ENCODE data around the gene PER2.
"Not testable (repeated sequence)": the region's sequence is repeated elsewhere in the genome, so short reads cannot be mapped to it uniquely, and the experiment has no call there.

The PER2 gene

GRCh38 chr2:238287737-238288649 lies at the start of gene PER2:
PER2 (minus strand) TSS chr2:238288610; CDS start chr2:238277936, 10,674 bp downstream.
- peak; percentile 69 for DNase-seq (ENCODE audit: low read depth, low spot score)
- ChIA-PET POLR2A (no interaction called here), CTCF (interaction anchor here (0.9 to 3.0 kb wide), 8 partner anchors 9 to 32 kb away, joined by 3 to 20 read pairs (median 3); no protein-coding TSS in a partner anchor)
- H3K4me3 ChIP-seq (ENCODE audit: low read depth, low read length): peak within 1 kb of the TSS; percentile 83
- peak; percentile 21 for TF ChIP-seq CTCF (IDR thresholded peaks at IDR 0.05; ENCODE audit: insufficient read depth, low read length, missing control alignments)

- H3K4me3 ChIP-seq (ENCODE audit: low read depth, low read length): no peak overlapping the region
- POLR2A ChIA-PET: interaction anchor here (0.5 kb wide), 1 partner anchor 33 kb away, joined by 3 read pairs; no protein-coding TSS in a partner anchor
- no peak for TF ChIP-seq CTCF (IDR thresholded peaks at IDR 0.05; ENCODE audit: insufficient read depth, low read length, missing control alignments)
- DNase-seq (ENCODE audit: low read depth, low spot score): no peak
- CTCF ChIA-PET: interaction anchor here (1.1 to 1.6 kb wide), 2 partner anchors 8 to 20 kb away, joined by 3 to 4 read pairs; no protein-coding TSS in a partner anchor
These were observed 49.4 kb upstream of the PER2 start for GRCh38 chr2:238337846-238338245.

GRCh38 chr2:238336793-238337444 lies 48.5 kb upstream of the PER2 start:
- DNase-seq (ENCODE audit: low read depth, low spot score): no peak
- H3K4me3 ChIP-seq (ENCODE audit: low read depth, low read length): no peak overlapping the region
- POLR2A ChIA-PET: interaction anchor here (0.5 kb wide), 1 partner anchor 34 kb away, joined by 3 read pairs; no protein-coding TSS in a partner anchor
- CTCF ChIA-PET: interaction anchor here (1.0 to 1.4 kb wide), 3 partner anchors 8 to 21 kb away, joined by 3 to 4 read pairs (median 3); no protein-coding TSS in a partner anchor
- TF ChIP-seq CTCF (IDR thresholded peaks at IDR 0.05; ENCODE audit: insufficient read depth, low read length, missing control alignments): no peak

GRCh38 chr2:238336151-238336550 lies 47.7 kb upstream of the PER2 start:
- CTCF ChIA-PET: interaction anchor here (1.0 to 1.4 kb wide), 3 partner anchors 8 to 22 kb away, joined by 3 to 4 read pairs (median 3); no protein-coding TSS in a partner anchor
- no peak for DNase-seq (ENCODE audit: low read depth, low spot score)
- H3K4me3 ChIP-seq (ENCODE audit: low read depth, low read length): no peak overlapping the region
- POLR2A ChIA-PET: no interaction called here
- no peak for TF ChIP-seq CTCF (IDR thresholded peaks at IDR 0.05; ENCODE audit: insufficient read depth, low read length, missing control alignments)

GRCh38 chr2:238335591-238335990 lies 47.2 kb upstream of the PER2 start:
- CTCF ChIA-PET: interaction anchor here (1.3 to 1.4 kb wide), 2 partner anchors 9 to 21 kb away, joined by 3 to 4 read pairs; no protein-coding TSS in a partner anchor
- DNase-seq (ENCODE audit: low read depth, low spot score); POLR2A ChIA-PET; H3K4me3 ChIP-seq (ENCODE audit: low read depth, low read length): not testable (repeated sequence)

- ChIA-PET POLR2A (no interaction called here), CTCF (no interaction called here)
- no peak for TF ChIP-seq CTCF (IDR thresholded peaks at IDR 0.05; ENCODE audit: insufficient read depth, low read length, missing control alignments)
- H3K4me3 ChIP-seq (ENCODE audit: low read depth, low read length): no peak overlapping the region
- DNase-seq (ENCODE audit: low read depth, low spot score): no peak
These were observed 46.5 kb upstream of the PER2 start for GRCh38 chr2:238334885-238335284.
